AG09319 (cell line): ENCODE results near the gene DTX3.
"Not testable (repeated sequence)": the region's sequence is repeated elsewhere in the genome, so short reads cannot be mapped to it uniquely, and the experiment has no call there.

ENCODE experiments used
- DNase-seq: peaks from one replicate; pipeline ENCODE4 v3.0.0-alpha.2; 2010; ENCODE audit warnings: low read depth; ENCODE audit errors: extremely low read depth
- TF ChIP-seq, protein P1 (sequence below): IDR thresholded peaks from 2 replicates; pipeline ENCODE4 v1.5.1; 2011; ENCODE audit warnings: low read depth, mild to moderate bottlenecking, inconsistent platforms, low read length, moderate library complexity

The DTX3 gene, protein sequence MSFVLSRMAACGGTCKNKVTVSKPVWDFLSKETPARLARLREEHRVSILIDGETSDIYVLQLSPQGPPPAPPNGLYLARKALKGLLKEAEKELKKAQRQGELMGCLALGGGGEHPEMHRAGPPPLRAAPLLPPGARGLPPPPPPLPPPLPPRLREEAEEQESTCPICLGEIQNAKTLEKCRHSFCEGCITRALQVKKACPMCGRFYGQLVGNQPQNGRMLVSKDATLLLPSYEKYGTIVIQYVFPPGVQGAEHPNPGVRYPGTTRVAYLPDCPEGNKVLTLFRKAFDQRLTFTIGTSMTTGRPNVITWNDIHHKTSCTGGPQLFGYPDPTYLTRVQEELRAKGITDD

DNA sequence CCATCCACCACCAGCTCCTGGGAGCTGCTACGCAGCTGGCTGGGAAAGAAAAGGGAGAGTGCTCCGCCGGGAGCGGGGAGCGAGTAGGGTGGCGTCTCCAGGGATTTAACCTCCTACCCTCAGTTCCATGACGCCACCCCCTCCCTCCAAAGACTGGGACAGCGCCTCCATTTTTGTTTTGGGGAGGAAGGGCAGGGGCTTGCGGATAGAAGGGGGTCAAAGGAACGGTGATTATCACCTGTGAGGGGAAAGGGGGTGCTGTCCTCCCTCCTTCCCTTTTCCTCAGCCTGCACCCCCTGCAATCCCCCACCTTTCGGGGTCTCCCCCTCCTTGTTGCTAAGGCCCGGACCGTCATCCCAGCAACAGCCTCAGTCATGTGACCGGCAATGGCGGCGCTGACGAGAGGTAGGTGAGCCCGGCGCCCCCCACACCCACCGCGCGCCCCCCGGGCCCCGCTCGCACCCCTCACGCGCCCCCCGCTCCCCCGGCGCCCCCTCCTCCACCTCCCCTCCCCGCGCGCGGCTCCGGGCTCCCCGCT, at the start of gene DTX3:
Gene DTX3 (plus strand): TSS at position 371 of the 538 bp plus-strand sequence. CDS start 1,694 bp downstream, outside the sequence.
- DNase-seq, result no peak

DNA sequence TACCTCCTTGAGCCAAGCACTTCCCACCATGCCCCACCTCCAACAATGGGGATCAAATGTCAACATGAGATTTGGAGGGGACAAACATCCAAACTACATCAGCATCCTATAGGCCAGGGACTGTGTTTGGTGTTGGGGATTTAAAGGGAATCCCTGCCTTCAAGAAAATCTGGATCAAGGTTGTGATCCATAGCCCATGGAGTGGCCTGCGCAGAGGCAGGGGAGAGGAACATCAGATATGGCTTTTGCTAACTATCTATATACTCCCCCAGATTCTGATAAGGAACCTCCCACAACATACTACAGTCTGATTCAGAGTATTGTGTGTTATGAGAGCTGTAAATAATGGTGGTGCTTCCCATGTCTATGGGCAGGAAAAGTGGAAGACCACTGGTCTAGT, 49.7 kb upstream of the DTX3 start:
- DNase-seq, result no peak
- TF ChIP-seq, protein P1, sequence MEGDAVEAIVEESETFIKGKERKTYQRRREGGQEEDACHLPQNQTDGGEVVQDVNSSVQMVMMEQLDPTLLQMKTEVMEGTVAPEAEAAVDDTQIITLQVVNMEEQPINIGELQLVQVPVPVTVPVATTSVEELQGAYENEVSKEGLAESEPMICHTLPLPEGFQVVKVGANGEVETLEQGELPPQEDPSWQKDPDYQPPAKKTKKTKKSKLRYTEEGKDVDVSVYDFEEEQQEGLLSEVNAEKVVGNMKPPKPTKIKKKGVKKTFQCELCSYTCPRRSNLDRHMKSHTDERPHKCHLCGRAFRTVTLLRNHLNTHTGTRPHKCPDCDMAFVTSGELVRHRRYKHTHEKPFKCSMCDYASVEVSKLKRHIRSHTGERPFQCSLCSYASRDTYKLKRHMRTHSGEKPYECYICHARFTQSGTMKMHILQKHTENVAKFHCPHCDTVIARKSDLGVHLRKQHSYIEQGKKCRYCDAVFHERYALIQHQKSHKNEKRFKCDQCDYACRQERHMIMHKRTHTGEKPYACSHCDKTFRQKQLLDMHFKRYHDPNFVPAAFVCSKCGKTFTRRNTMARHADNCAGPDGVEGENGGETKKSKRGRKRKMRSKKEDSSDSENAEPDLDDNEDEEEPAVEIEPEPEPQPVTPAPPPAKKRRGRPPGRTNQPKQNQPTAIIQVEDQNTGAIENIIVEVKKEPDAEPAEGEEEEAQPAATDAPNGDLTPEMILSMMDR, result no peak

More for the DNA sequence above, at the start of gene DTX3:
- TF ChIP-seq, protein P1, result no peak

DNA sequence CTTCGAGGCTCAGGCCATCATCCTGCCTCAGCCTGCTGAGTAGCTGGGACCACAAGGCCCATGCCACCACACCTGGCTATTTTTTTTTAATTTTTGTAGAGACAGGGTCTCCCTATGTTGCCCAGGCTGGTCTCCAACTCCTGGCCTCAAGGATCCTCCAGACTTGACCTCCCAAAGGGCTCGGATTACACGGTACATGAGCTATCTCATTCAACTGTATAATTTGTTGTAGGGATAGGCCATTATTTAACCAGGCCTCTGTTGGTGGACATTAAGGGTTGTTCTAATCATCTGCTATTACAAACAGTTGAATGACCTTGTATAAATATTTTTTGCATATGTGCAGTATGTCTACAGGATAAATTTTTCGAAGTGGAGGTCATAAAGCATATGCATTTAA, 45.8 kb upstream of the DTX3 start:
- TF ChIP-seq, protein P1, result no peak
- DNase-seq, result no peak

DNA sequence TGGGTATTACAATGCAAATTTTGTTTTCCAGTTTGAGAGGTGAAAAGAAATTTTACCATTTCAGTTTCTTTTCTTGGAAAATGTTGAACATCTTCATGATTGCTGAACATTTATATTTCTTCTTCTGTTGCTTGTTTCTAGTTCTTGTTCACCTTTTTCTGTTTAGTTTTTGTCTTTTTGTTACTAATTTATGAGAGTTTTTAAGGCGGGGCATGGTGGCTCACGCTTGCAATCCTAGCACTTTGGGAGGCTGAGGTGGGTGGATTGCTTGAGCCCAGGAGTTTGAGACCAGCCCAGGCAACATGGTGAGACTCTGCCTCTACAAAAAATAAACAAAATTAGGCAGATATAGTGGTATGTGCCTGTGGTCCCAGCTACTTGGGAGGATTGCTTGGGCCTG, 44.1 kb upstream of the DTX3 start:
- TF ChIP-seq, protein P1, result no peak
- DNase-seq, result no peak

DNA sequence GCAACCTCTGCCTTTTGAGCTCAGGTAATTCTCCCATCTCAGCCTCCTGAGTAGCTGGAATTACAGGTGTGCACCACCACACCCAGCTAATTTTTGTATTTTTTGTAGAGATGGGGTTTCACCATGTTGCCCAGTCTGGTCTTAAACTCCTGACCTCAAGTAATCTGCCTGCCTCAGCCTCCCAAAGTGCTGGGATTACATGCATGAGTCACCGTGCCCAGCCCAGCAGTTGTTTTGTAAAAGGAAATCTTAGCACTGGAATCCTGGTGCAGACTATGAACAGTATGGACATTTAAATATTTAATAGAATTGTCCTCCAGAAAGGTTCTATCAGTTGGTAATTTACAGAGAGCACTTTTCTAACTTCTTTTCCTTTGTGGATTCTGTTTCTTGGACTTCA, 43.5 kb upstream of the DTX3 start:
- DNase-seq, result not testable (repeated sequence)

DNA sequence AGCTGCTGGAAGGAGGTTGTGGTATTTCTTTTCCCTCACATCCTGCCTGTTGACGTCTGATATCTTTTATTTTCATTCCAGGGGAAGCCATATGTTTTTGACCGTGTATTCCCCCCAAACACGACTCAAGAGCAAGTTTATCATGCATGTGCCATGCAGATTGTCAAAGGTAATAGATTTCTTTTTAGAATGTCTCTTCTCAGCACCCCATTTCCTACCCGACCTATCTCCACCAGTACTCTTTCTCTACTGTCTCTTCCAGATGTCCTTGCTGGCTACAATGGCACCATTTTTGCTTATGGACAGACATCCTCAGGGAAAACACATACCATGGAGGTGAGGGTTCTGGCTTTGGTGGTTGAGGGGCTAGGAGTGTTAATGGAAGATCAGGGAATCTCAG, 41.3 kb upstream of the DTX3 start:
- no peak for DNase-seq
- TF ChIP-seq, protein P1, result no peak

DNA sequence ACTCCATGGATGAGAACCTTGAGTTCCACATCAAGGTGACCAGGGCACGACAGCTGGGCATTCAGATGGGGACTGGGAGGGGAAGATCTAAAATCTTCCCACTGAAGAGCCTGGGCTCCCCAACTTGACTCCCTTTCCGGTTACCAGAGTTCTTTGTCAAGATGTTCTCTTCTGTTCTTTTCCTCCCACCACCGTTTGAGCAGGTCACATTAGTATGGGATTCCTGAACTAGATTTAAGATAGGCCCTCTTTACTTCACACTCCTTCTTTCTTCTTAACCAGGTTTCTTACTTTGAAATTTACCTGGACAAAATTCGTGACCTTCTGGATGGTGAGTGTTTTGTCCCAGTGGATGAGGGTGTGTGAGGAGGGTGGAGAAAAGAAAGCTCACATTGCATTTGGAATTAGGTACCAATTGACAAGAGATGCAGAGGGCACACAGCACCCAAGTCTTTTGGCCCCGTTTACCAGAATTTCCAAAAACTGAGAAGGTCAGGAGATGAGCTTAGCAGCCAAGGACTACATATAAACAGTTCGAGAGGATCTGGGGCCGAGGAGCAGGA, 40.4 kb upstream of the DTX3 start:
- TF ChIP-seq, protein P1, result no peak
- DNase-seq, result no peak
